Type B pancreatic cell (in vitro differentiated cells): ENCODE data around the gene CD1C. TPM values are rescaled to one million over a fixed set of nuclear protein-coding genes. Genes with fewer than 3 reads are reported as not detected.
"Not testable (repeated sequence)": the region's sequence is repeated elsewhere in the genome, so short reads cannot be mapped to it uniquely, and the experiment has no call there.

ENCODE experiments used
- DNase-seq: peaks from one replicate; pipeline ENCODE4 v3.0.0; 2021; ENCODE audit warnings: mixed read lengths; ENCODE audit not compliant: unreplicated experiment; ENCODE audit errors: extremely low spot score
- H3K27ac Mint-ChIP-seq: 2 replicates; pipeline ENCODE4 v1.8.0; 2021; ENCODE audit warnings: mild to moderate bottlenecking, mixed read lengths
- H3K27me3 Mint-ChIP-seq: 2 replicates; pipeline ENCODE4 v1.8.0; 2021; ENCODE audit warnings: mixed read lengths
- H3K36me3 Mint-ChIP-seq: 2 replicates; pipeline ENCODE4 v1.8.0; 2021; ENCODE audit warnings: mixed read lengths
- H3K4me1 Mint-ChIP-seq: one replicate; pipeline ENCODE4 v1.8.0; 2021; ENCODE audit warnings: mixed read lengths; ENCODE audit not compliant: unreplicated experiment
- H3K4me3 Mint-ChIP-seq: 2 replicates; pipeline ENCODE4 v1.8.0; 2021; ENCODE audit warnings: mild to moderate bottlenecking, mixed read lengths
- H3K9me3 Mint-ChIP-seq: 2 replicates; pipeline ENCODE4 v1.8.0; 2021; ENCODE audit warnings: mixed read lengths
- CTCF ChIP-seq: fragments of 200-600 bp; sonication (generic); conservative IDR thresholded peaks from 2 replicates; pipeline ENCODE4 v1.5.0; 2021; ENCODE audit warnings: antibody characterized with exemption, mild to moderate bottlenecking
- total RNA-seq: library from RNA; stranded (reverse); gene quantifications from 2 replicates; pipeline ENCODE4 v1.2.1, GENCODE V29; 2021; ENCODE audit warnings: low replicate concordance

CD1C gene
- total RNA-seq, 1 donor from 2014 or later, result not detected

GRCh38 chr1:158255656-158256055 is 34.1 kb upstream of the CD1C start:
- Mint-ChIP-seq H3K4me1 (no peaks in the 10 kb centered on the region), H3K4me3 (no peak overlapping the region), H3K27me3 (peaks cover 2% of the 10 kb centered on the region), H3K36me3 (no peaks in the 10 kb centered on the region), H3K27ac (no peak overlapping the region), H3K9me3 (no peaks in the 10 kb centered on the region)
- no peak for TF ChIP-seq CTCF
- DNase-seq, result no peak

- DNase-seq, result not testable (repeated sequence)
Observed at GRCh38 chr1:158256747-158257146, 33.0 kb upstream of the CD1C start.

GRCh38 chr1:158257888-158258287 is 31.8 kb upstream of the CD1C start:
- Mint-ChIP-seq H3K27ac (no peak overlapping the region), H3K27me3 (peaks cover 2% of the 10 kb centered on the region), H3K9me3 (no peaks in the 10 kb centered on the region), H3K36me3 (no peaks in the 10 kb centered on the region), H3K4me3 (no peak overlapping the region), H3K4me1 (no peaks in the 10 kb centered on the region)
- no peak for TF ChIP-seq CTCF
- no peak for DNase-seq

More at GRCh38 chr1:158256747-158257146, 33.0 kb upstream of the CD1C start:
- H3K27me3 Mint-ChIP-seq, H3K36me3 Mint-ChIP-seq, H3K4me3 Mint-ChIP-seq, H3K4me1 Mint-ChIP-seq, H3K9me3 Mint-ChIP-seq, H3K27ac Mint-ChIP-seq: not testable (repeated sequence)

- Mint-ChIP-seq H3K4me3 (no peak overlapping the region), H3K27ac (no peak overlapping the region), H3K9me3 (no peaks in the 10 kb centered on the region), H3K4me1 (no peaks in the 10 kb centered on the region), H3K27me3 (peaks cover 2% of the 10 kb centered on the region), H3K36me3 (no peaks in the 10 kb centered on the region)
- TF ChIP-seq CTCF, result no peak
- no peak for DNase-seq
Observed at GRCh38 chr1:158259117-158259516, 30.6 kb upstream of the CD1C start.

GRCh38 chr1:158272681-158273080 is 17.0 kb upstream of the CD1C start:
- H3K9me3 Mint-ChIP-seq, result no peaks in the 10 kb centered on the region
- no peaks in the 10 kb centered on the region for H3K36me3 Mint-ChIP-seq
- no peak overlapping the region for H3K4me3 Mint-ChIP-seq
- no peak overlapping the region for H3K27ac Mint-ChIP-seq
- no peaks in the 10 kb centered on the region for H3K27me3 Mint-ChIP-seq
- no peak for TF ChIP-seq CTCF
- no peak for DNase-seq
- H3K4me1 Mint-ChIP-seq, result no peaks in the 10 kb centered on the region

GRCh38 chr1:158274797-158275196 is 14.9 kb upstream of the CD1C start:
- no peak overlapping the region for H3K27ac Mint-ChIP-seq

GRCh38 chr1:158282421-158282820 is 7.3 kb upstream of the CD1C start:
- not testable (repeated sequence) for H3K4me3 Mint-ChIP-seq, H3K27ac Mint-ChIP-seq, H3K9me3 Mint-ChIP-seq, H3K36me3 Mint-ChIP-seq, H3K4me1 Mint-ChIP-seq, H3K27me3 Mint-ChIP-seq, DNase-seq

More at GRCh38 chr1:158274797-158275196, 14.9 kb upstream of the CD1C start:
- TF ChIP-seq CTCF, result no peak
- no peaks in the 10 kb centered on the region for H3K27me3 Mint-ChIP-seq
- no peaks in the 10 kb centered on the region for H3K9me3 Mint-ChIP-seq
- H3K4me3 Mint-ChIP-seq, result no peak overlapping the region
- no peaks in the 10 kb centered on the region for H3K4me1 Mint-ChIP-seq
- DNase-seq, result no peak
- H3K36me3 Mint-ChIP-seq, result no peaks in the 10 kb centered on the region
